ENCODE results near the gene CSRNP3.

CSRNP3 gene

DNA sequence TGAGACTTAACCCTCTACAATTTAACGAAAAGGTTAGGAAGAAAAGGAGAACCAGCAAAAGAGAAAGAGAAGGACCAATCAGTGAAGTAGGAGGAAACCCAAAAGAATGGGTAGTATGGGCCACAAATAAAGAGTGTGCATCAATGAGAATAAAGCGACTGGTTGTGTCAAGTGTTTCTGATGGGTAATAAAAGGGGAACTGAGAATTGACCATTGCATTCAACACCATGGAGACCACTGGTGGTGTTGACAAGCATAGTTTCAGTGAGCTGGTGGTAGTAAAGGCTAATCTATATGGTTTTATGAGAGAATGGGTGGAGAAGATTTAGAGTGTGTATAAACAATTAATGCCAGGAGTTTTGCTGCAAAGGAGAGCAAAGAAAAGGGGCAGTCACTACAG lies 75.4 kb downstream of the CSRNP3 start:
- no peak for DNase-seq (ENCODE audit: low read depth in 3 of 3)

DNA sequence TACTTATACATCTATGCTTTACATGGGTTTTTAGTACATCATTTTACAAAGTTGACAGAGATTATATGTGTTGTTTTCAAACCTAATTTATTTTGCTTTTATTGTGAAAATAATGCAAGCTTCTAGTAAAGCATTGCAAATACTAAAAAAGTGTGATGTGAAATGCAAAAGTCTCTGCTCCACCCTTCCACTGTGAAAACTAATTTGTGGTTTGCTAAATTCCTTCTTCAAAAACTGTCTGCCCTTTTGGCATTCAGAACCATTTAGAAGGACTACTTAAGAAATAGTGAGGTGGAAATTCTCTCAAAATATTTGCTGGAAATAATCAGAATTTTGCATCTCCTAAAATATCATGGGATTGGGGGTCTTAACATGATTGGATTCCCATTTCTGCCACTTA lies 78.4 kb downstream of the CSRNP3 start:
- no peak for DNase-seq (ENCODE audit: low read depth in 3 of 3)

DNA sequence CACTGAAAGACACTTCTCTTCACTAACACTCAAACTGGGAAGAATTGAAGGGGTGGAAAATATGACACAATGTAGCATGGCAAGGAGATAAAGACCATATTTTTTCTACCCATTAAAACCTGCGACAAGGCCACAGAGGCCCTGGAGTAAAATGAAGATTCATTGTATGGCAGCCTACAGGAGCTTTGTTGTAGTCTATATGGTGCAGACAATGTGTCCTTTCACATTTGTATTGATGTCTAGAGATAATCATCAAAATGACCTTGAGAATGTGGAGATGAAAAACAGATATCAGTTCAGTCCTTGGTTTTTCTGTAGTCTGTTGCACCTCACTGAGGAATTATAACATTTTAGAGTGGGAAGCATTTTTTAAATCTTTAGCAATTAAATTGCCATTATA lies 80.1 kb downstream of the CSRNP3 start:
- DNase-seq (ENCODE audit: low read depth in 3 of 3): no peak

DNA sequence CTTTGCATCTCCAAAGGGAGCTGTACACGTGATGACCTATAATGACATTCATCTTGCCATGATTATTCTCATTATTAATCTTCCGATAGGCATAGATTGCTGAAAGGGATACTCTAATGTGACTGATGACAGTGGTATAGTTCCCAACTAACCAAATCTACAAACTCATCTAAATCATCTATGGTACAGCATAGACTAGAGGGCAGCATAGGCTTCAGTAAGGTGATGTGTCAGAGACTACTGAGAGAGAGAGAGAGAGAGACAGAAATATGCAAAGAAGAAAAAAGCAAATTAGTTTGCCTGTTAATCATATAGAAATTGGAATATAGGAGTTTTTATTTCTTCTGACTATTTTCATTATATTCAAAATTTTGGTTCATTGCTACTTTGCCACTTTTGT lies 89.3 kb downstream of the CSRNP3 start:
- no peak for DNase-seq (ENCODE audit: low read depth in 3 of 3)

DNA sequence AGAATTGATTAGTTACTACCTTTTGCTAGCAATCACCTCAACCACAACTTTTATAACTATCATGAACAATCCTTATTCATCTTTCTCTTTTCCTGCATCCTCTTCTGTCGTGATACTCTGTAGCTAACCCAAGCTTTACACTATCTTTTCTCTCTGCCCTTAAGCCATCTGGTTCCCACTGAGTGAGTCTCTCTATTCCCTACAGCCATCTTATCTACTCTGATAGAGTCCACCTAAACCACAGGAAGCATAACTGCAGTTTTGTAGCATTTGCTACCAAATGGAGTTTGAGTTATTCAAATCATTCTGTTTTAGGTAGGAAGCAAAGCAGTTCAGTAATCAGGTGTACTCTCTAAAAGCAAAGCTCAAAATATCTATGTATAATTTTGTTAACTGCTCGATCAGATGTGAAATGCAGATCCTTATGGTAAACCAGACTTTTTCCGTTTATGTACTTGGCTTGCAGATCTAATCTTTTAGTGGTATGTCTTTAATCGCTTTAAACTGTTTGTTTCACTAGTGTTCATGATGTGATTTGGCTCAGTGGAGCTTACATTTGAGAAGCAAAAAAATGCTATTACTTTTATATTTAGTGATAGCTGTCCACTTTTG lies 91.0 kb downstream of the CSRNP3 start:
- DNase-seq (ENCODE audit: low read depth in 3 of 3): no peak

DNA sequence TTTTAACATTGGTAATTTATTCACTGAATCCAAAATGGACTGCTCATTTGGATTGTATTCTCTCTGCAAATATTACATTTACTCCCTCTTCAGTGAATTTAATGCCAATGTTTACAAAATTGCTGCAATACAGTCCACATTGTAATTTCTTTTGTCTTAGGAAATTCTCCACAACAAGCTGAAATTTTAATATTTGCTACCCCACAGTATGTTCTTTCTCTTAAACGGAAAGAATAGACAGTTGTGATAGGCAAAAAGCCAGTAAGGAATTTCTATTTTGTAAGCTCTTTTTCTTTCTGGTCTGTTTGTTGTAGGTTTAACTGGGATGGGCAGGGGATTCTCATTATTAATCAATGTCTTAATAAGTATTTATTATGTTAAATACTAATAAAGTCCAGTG lies 92.0 kb downstream of the CSRNP3 start:
- no peak for DNase-seq (ENCODE audit: low read depth in 3 of 3)

DNA sequence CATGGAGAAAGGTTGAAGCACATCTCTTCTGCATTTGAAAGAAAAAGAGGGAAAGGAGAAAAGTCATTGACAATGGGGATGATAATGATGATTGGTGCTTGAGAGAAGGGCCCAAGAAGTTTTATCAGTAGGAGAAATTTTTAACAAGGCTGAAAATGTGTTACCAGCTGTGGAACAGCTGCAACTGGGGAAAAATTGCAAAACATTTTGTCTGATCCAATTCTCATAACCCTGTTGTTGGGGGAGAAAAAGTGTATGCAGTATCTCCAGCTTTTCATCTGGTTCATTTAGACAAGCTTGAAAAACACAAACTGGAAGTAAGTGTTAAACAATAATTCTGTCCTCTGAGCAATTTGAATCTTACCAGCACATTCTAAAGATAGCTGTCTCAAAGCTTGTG lies 92.7 kb downstream of the CSRNP3 start:
- DNase-seq (ENCODE audit: low read depth in 3 of 3): no peak

DNA sequence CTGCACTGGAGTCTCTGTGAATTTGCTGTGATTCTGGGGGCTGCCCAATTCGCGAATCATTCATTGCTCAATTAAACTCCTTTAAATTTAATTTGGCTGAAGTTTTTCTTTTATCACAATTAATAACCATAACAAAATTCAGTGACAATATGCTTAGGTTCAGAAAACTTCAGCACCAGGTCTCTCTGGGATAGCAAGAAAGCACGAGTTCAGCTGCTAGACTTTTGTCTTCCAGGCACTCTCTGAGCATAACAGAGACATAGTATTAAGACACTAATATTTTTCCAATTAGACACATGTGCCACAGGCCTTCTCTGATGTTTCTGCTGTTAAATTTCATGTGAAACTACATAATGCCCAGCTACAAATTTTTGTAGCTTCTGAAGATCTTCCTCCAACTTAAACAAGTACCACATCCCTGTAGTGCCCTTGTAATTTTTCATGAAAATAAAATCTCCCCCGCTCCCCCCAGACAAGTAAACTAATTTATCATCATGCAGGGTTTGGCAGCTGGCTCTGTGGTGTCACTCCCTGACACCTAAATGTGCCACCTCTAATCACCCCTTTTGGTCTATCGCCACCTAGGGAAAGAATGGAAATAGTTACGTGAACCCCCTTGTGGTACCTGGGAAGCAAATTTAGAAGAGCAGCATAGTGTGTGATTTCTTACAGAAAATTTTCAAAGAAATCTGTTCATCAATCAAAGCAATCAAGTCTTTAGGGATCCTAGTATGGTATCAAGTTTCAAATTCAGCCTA lies 94.1 kb downstream of the CSRNP3 start:
- DNase-seq (ENCODE audit: low read depth in 3 of 3): no peak

DNA sequence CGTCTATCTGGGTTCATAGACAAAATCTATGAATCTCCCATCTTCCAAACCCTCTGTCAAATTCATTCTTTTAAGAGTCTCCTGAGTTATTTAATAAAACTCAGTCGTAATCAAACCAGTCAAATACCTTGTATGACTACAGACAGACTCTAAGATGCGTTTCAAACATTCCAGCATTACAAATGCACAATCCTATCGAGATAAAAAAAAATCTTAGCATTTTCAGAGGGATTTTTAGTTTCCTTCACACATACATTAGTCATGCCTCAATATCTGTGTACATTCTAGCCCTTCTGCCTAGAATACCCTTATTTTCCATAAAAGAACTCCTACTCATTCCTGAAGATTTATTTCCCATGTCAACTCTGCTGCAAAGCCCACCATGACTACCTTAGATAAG lies 96.5 kb downstream of the CSRNP3 start:
- no peak for DNase-seq (ENCODE audit: low read depth in 3 of 3)

DNA sequence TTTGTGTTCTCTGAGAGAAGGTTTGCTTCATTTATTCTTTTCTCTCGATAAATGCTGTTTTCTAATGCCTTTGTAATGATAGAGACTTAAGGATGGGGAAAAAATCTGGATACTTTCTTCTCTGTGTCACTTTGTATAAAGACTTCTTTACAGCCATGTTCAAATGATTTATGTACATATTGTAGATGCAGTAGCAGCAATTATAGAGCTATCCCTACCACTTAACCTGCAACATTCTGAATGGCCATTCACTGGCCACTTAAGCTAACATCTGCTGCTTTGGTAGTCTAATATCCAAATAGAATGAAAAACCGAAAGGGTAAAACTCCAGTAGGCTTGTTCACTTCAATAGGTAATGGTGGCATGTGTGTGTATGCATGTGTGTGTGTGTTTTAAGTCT lies 97.8 kb downstream of the CSRNP3 start:
- no peak for DNase-seq (ENCODE audit: low read depth in 3 of 3)

DNA sequence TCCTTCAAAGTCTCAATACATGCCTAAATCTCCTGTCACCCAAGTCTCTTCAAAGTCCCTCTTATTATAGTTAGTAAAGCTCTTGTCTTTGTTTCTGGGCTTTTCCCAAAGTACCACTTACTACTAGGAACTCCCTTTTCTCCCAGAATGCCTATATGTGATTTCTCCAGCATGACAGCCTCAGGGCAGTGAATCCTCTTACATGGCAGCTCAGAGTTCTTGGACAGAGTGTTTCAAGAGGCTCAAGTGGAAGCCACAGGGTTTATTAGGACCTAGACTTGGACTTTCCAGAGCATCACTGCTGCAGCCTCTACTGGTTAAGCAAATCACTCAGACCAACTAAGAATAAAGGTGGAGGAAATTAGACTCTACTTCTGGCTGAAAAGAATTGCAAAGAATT lies 98.9 kb downstream of the CSRNP3 start:
- no peak for DNase-seq (ENCODE audit: low read depth in 3 of 3)

DNA sequence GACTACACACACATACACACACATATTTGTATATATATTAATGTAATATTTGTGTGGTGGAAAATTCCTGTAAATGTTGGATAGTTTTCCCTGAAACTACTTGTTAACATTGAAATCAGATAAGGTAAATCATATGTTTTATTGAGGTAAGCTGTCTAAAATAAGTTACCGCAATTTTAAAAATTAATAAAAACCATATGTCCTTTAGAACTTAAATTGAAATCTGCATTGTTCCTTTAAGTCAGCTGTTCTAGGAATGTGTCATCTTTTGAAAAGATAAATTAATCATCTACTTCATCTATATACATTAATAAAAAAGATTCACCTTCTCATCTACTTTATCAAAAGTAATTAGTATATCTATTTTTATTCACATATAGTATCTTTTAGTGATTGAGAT lies 102.0 kb downstream of the CSRNP3 start:
- DNase-seq (ENCODE audit: low read depth in 3 of 3): no peak

DNA sequence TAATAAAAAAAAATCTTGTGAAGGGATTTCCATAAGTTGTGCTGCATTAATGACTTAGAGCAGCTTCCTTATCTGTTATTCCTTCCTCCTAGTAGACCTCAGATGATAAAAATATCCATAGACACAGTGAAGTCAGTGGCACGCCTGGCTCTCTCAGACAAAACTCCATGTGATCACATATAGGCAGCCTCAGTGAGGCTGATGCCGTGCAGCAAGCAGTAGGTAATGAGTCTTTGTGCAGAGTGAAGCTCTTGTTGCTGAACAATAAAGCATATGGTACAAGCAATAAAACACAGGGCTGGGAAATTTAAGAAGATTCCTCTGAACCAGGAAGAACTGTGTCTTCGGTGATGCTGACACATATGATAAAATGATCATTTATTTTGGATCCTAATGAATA lies 102.7 kb downstream of the CSRNP3 start:
- DNase-seq (ENCODE audit: low read depth in 3 of 3): no peak

DNA sequence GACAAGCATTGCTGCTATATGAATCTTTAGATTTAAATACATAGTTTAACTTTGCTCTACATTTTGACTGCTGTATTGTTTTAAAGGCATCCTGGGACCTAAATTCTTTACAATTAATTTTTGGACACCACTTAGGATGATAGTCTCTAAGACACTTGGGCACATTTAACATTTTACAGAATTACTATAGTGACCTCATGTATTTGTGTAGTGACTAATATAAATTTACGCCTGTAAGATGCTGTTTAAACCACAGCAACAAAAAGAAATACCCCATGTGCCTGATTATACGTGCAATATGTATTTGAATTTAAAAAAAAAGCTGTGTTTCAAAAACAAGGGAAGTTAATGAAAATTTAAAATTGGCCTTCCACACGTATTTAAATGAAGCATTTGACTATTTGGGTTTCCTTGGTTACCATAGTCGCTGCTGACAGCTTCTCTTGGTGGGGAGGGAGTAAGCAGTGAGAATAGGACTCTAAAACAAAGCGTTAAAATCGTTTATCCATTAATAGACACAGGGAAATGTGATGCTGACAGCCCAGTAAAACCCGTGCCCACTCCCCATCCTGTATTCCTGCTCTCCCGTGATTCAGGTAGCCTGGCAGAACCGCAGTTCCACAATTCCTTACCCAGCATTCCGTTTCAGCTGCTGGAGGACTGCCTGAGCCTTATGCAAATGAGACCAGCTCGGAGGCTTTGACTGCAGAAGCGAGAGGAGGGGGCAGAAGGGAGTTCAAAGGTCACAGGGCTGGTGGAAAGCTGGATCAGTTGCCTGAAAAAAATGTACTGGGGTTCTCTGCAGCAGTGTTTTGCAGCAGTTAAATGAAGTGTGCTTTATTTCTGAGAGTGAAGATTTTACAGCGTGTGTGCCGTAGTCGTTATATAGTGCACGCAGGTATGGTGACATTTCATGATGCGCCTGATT lies 104.3 kb downstream of the CSRNP3 start:
- no peak for DNase-seq (ENCODE audit: low read depth in 3 of 3)

DNA sequence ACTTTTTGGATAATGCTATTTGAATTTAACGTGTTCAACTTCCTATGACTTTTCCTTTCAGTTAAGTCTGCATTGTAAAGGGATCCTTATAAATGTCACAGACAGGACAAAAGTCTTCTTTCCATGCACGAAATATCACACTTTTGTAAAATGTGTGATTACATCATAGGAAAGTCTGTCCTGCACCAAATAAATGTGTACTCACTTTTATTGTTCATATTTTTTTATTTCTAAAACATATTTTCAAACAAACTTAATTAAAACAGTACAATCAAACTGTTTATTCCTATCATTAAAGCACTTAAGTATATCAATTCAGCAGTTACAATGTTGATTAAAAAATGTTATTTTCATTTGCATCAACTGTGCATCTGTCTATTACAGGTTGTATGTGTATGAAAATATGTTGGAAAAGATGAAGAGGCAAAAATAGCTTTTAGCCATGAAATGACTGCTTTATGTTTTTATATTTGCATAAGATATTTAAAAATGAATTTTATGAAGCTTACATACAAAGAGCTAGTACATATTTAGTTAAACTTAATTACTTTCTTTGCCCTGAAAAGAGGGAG lies 105.6 kb downstream of the CSRNP3 start:
- no peak for DNase-seq (ENCODE audit: low read depth in 3 of 3)

DNA sequence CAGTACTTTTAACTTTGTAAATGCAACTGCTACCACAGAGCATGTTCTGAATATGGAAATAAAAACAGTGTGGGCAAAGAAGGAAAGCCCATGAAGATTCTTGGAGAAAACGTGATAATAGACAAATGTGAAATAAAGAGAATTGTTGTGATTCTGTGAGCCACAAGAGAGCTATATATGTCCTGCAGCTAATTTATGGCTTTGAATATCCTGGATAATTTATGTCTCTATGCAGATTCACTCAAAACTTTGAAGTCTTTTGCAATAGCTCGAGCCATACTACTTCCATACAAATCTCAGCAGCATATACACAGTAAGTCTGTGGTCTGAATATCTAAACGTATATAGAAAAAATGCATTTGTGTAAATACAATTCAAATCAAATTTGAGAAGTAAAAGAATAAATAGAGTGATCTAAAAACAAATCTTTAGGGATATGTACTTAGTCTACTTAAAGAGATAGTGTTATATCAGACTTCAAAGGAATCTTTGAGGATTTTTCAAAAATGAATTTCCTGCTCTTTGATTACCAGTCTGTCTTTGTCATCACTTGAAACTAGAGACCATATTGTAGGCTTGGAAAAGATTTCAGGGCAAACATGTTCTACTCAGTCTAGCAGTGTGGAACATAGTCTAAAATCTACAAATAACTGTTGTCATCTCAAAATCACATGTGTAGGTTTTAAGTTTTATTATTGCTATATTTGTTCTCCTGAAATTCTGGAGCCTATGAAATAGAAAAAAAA lies 107.1 kb downstream of the CSRNP3 start:
- no peak for DNase-seq (ENCODE audit: low read depth in 3 of 3)

DNA sequence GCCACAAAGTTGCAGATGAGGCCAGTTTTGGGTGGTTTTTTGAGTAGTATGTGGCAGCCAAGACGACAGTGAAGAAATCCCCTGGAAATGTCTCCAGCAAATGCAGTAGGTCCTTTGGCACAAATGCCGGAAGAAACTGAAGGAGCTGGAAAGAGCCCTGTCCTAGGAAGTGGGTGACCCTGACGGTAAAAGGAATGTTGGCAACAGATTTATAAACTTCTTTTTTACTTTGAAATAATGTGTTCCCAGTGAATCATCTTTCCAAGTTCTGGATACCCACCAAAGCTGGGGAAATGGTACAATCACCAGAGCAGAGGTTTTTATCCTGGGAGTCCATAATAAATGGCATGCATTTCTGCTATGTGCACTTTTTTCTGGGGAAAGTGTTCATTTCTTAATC lies 112.9 kb downstream of the CSRNP3 start:
- no peak for DNase-seq (ENCODE audit: low read depth in 3 of 3)

DNA sequence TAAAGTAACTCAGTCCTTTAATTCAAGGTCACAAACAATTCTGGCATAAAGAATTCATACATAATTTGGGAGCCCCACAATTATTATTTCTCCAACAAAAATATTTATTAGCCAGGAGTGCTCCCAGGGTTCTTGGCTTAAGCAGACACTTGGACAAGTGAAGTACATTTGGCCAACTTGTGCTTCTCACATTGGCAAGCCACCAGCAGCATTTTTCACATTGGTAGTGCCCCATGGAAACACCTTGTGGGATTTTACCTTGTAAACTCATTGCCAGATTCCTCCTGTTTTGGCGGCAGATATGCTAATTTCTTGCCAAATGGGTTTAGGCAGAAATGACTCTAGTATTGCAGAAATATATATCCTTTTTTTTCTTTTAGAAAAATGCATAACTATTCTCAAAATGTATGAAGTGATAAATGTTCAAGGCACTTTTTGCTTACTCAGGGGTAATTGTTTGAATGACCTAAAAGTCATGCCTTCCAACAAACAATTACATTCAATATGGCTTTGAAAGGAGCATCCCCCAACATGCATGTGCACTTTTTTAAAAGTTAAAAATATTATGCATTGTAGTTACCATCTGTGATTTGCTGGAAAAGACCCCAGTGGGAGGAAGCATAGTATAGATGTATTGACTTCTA lies 113.5 kb downstream of the CSRNP3 start:
- no peak for DNase-seq (ENCODE audit: low read depth in 3 of 3)

DNA sequence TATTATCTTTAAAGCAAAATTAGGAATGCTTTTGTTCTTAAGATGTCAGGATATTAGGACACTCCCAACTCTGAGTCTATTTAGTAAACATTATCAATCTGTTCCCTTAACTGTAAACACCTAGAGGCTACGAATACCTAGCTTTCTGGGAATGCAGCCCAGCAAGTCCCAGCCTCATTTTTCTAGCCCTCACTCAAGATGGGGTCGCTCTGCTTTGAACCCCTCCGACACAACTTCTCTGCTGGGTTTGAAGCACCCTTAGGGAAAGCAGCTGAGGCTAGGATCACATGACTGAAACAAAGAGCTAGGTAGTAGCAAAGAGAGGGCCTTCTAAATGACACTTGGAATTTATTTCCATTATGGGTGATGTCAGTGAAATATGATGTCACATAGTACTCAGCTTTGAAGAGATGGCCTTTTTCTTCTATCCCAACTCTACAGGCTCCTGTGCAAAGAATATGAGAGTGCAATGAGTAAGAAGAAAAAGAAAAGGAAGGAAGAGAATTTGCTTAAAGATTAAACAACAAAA lies 114.7 kb downstream of the CSRNP3 start:
- DNase-seq (ENCODE audit: low read depth in 3 of 3): no peak

DNA sequence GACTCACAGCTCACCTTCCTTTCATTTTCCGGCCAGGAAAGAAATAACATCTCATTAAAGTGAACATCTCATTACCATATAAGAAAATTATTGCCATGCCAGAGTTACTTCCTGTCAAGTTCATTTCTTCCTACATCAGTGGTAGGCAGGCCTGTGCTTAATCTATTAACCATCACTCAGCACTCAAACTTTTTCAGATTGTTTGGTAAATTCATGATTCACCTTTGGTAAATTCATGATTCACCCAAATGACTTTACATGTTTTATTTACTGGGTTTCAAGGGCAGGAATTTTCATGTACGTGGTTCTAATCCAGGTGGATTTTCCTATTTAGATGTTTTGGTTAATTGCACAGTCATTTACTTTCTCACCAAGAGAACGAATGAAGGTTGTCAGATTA lies 116.5 kb downstream of the CSRNP3 start:
- no peak for DNase-seq (ENCODE audit: low read depth in 3 of 3)
